HG03039 (cell line): ENCODE measurements around the gene OSGEP.
A peak's percentile ranks its signal among the peaks of the same experiment; 100 is the strongest.
"Not testable (repeated sequence)": the region's sequence is repeated elsewhere in the genome, so short reads cannot be mapped to it uniquely, and the experiment has no call there.

Source experiments
- ATAC-seq: cut with Tn5 transposase; IDR thresholded peaks from one replicate; pipeline ENCODE4 v1.9.1; 2021; ENCODE audit warnings: mild to moderate bottlenecking, moderate library complexity; ENCODE audit not compliant: unreplicated experiment

The OSGEP gene

GRCh38 chr14:20469890-20470602 lies 15.4 kb upstream of the OSGEP start:
- peak; percentile 44 for ATAC-seq

GRCh38 chr14:20469242-20469889 lies 14.8 kb upstream of the OSGEP start, which contains the start of gene PNP:
Gene PNP (plus strand): TSS chr14:20469406. CDS start chr14:20469525, 119 bp downstream.
- ATAC-seq: peak; percentile 95

DNA sequence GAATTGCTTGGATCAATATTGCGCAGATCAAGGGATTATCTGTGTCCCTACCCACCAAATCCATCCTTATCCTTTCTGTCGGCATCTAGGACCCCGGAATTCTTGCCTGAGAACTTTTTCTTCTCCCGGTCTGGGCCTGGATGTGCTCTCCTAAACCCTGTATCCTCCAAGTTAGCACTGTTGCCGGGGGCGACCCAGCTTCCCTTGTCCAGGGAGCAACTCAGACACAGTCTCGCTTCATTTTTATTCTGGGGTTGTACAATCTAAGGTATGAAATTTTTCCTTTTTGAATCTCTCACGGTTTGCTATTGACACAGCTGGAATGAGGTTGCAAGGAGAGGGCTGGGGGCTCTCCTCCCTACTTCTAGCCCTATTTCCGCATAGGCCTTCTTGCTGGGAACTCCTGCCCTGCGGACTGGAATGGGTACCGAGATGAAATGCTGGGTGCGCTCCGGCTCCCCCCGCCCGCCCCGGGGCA lies 14.2 kb upstream of the OSGEP start:
- no peak for ATAC-seq

DNA sequence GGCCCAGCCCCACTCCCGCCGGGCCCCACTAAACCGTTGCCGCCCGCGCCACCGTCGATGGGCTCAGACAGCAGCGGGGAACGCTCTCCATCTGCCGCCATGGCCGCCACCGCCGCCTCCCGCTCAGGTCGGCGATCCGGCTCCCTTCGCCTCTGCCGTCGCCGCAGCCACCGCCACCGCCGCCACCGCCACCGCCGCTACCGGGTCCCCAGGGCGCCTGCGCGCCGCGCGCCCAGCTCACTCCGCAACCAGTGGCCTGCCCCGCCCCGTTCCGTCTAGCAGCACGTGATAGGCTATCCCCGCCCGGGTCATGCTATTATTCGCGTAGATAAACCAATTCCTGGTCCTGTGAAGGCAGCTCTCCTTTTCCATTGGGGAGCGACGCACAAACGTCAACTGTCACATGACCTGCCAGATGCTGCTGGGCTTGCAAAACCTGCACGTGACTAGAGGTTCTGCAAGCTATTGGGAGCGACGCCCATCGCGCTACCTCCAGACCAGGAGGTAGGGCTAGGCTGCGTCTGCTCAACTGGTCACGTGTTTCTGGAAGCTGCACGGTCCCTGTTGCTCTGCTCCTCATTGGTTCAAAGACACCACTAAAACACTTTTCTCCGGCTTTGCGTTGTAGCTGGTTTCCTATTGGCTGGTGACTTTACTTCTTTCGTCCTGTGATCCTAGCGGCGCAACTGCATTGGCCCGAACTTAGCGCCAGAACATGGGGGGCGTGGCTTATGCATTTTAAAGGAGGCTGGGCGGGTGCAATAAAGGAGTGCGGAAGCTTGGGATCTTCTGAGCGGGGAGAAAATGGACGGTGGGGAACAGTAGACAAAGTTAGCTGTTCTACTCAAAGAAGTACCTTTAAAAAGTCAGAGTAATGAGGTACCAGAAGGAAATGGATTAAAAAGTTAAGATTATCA lies 6.9 kb upstream of the OSGEP start, which contains the start of gene PIP4P1:
TSS of gene PIP4P1 (minus strand) at position 210 of the 917 bp plus-strand sequence. CDS start at position 101, 109 bp downstream.
- ATAC-seq: peak; percentile 90

- ATAC-seq: peak; percentile 11
Observed at GRCh38 chr14:20460458-20461224, 6.0 kb upstream of the OSGEP start.

DNA sequence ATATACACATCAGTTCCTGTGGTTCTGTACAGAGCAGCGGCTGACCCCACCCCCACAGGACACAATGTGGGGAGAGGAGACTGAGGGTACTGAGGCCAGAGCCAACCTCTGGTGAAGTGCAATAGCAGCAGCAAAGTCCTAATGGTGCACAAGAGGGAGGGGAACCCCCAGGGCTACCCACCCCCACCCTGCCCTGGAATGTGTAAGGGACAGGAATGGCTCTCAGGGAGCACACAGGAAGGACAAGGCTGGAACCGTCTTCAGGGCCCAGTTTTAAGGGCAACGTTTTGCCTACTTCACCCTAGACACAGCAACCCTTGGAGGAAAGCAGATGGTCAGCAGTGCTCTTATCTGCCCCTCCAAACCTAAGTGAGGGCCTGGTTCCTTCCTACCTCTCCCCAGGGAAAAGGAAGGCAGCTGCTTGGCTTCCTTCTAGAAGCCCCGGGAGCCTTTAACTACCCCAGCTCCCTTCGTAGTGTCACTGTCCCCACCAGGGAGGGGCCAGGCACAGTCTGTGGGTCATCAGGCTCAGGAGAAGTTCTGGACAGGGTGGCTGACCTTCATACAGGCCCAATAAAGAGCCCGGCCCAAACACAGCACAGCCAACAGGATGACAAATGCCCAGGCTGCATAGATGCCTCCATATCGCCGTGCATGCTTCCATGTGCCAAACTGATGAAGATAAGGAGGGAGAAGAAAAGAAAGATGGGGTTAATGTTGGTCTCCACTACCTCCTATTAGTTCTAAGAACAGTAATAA lies 3.6 kb upstream of the OSGEP start:
- ATAC-seq: no peak

- ATAC-seq: no peak
Observed at GRCh38 chr14:20456971-20457370, 2.4 kb upstream of the OSGEP start.

- ATAC-seq: peak; percentile 50
Observed at GRCh38 chr14:20455355-20456300, 1.0 kb upstream of the OSGEP start.

DNA sequence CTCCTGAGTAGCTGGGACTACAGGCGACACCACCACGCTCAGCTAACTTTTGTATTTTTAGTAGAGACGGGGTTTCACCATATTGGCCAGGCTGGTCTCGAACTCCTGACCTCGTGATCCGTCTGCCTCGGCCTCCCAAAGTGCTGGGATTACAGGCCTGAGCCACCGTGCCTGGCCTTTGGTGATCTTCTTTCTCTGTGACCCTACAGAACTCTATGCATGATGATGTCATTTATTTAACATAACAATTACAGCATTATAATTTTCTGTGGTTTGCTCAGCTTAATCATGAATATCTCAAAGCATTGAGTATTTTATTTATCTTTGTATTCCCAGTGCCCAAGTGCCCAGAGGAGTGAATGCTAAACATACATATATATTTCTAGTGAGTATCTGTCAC lies 1.8 kb downstream of the OSGEP start:
- not testable (repeated sequence) for ATAC-seq

- ATAC-seq: no peak
Observed at GRCh38 chr14:20446889-20447288, 7.7 kb downstream of the OSGEP start.

GRCh38 chr14:20443650-20444049 lies 11.0 kb downstream of the OSGEP start:
- not testable (repeated sequence) for ATAC-seq

DNA sequence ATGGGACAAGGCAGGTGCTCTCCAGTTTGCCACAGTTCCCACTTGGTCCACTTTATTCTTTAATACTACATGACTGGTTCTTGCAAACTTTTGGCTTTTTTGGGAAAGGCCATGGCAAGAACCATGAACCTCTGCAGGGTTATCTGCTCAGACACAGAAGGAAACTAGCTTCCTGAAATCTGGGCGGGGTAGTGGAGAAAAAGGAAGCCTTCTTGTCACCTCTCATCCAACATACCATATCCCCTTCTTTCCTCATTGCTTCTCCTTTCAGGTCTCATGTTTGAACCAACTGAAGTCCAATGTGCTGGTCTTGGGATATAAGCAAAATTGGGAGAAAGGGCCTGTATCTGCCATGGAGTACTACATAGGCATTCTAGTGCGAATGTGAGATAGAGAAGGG lies 13.2 kb downstream of the OSGEP start:
- ATAC-seq: no peak

GRCh38 chr14:20440882-20441281 lies 13.7 kb downstream of the OSGEP start:
- ATAC-seq: no peak

- ATAC-seq: no peak
Observed at GRCh38 chr14:20440465-20440864, 14.1 kb downstream of the OSGEP start.

DNA sequence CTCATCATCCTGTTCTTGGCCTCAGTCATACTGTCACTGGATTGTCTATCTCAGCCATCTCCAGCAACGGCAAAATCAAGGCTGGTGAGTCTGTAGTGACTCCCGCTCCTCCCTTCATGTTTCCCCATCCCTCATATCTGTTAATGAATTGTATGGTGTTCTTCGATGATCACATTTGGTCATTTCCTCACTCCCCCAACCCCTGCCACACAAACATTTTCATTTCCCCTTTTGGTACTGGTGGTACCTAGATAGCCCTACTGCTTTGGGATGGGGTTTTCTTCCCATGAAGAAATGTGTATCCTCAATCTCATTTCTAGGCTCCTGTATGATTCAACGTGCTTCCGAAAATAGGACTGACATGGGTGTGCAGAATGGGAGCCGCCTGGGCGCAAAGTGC lies 15.9 kb downstream of the OSGEP start:
- ATAC-seq: no peak

- ATAC-seq: no peak
Observed at GRCh38 chr14:20436363-20436755, 18.3 kb downstream of the OSGEP start.

DNA sequence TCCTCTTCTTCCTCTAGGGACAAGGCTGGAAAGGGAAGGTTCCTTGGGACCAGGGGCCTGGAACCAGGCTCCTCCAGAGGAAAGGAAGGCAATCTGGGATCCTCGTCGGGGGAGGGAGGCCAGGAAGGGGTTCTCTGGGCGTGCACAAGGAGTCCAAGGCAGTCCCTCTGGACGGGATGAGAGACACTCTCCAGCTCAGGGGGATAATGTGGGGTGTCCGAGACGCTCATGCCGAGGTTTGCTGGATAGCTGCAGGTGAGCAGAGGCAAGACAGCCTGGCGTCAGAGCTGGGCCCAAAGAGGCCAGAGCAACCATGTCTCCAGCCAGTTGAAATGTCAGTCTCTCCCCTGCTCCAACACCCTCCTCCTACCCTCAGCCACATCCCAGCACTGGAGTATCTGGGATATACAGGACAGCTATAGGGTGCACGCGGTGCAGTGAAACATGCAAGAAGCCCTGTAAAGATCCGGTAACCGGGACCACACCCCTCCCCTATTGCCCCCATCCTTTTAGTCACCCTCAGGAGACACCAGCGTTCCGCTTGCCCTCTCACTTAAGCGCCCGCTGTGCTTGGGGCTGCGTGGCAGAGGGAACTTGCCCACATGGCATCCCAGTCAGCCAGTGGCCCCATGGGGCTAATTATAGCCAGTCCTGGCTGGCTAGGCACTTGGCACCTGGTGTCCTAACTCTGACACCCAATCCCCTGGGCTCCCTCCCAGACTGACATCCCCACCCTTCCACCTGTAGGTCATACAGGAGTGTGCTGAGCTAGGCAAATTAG lies 18.8 kb downstream of the OSGEP start, which contains the start of gene KLHL33:
TSS of gene KLHL33 (minus strand) at position 585 of the 781 bp plus-strand sequence. CDS start at position 230, 355 bp downstream.
- no peak for ATAC-seq
